Skin of body (tissue), 2 donors: Measurements from ENCODE around the gene CNOT6L. TPM values are rescaled to one million over a fixed set of nuclear protein-coding genes. Genes with fewer than 3 reads are reported as not detected.
"Not testable (repeated sequence)": the region's sequence is repeated elsewhere in the genome, so short reads cannot be mapped to it uniquely, and the experiment has no call there.

Source experiments
- DNase-seq: peaks from one replicate; lab custom pipeline; 2025; lab: John Stamatoyannopoulos, UW
- total RNA-seq: library from RNA; depleted of rRNA; stranded (reverse); fragments of >200 nt; gene quantifications from one replicate; pipeline ENCODE4 v1.2.3, GENCODE V29; 2014

CNOT6L gene
- 39.3 TPM for total RNA-seq

- peak; percentile 28 for DNase-seq
Observed at GRCh38 chr4:77818602-77819403, at the start of gene CNOT6L. TSS of gene CNOT6L (minus strand) at chr4:77819368. CDS start at chr4:77819308, 60 bp downstream.

GRCh38 chr4:77865259-77865658, 46.1 kb upstream of the CNOT6L start:
- DNase-seq: no peak

GRCh38 chr4:77863341-77863740, 44.2 kb upstream of the CNOT6L start:
- DNase-seq: not testable (repeated sequence)

- peak; percentile 94 for DNase-seq
Observed at GRCh38 chr4:77862478-77863216, 43.5 kb upstream of the CNOT6L start, which contains the start of gene MRPL1. TSS of gene MRPL1 (plus strand) at chr4:77862830. CDS start at chr4:77862849, 19 bp downstream.

GRCh38 chr4:77861495-77861894, 42.3 kb upstream of the CNOT6L start:
- DNase-seq: no peak

- DNase-seq: no peak
Observed at GRCh38 chr4:77859256-77859655, 40.1 kb upstream of the CNOT6L start.

- DNase-seq: no peak
Observed at GRCh38 chr4:77856152-77856551, 37.0 kb upstream of the CNOT6L start.

- no peak for DNase-seq
Observed at GRCh38 chr4:77854431-77855111, 35.4 kb upstream of the CNOT6L start.

- no peak for DNase-seq
Observed at GRCh38 chr4:77852892-77853495, 33.8 kb upstream of the CNOT6L start.

- DNase-seq: no peak
Observed at GRCh38 chr4:77849278-77849965, 30.3 kb upstream of the CNOT6L start.

GRCh38 chr4:77848508-77848907, 29.3 kb upstream of the CNOT6L start:
- no peak for DNase-seq

- DNase-seq: no peak
Observed at GRCh38 chr4:77845929-77846328, 26.8 kb upstream of the CNOT6L start.

GRCh38 chr4:77845400-77845799, 26.2 kb upstream of the CNOT6L start:
- no peak for DNase-seq

GRCh38 chr4:77844363-77844762, 25.2 kb upstream of the CNOT6L start:
- no peak for DNase-seq

- no peak for DNase-seq
Observed at GRCh38 chr4:77843628-77844027, 24.5 kb upstream of the CNOT6L start.

- no peak for DNase-seq
Observed at GRCh38 chr4:77834403-77834802, 15.2 kb upstream of the CNOT6L start.

- DNase-seq: no peak
Observed at GRCh38 chr4:77833126-77833724, 14.1 kb upstream of the CNOT6L start.

GRCh38 chr4:77827343-77827742, 8.2 kb upstream of the CNOT6L start:
- DNase-seq: no peak

- DNase-seq: no peak
Observed at GRCh38 chr4:77826275-77826674, 7.1 kb upstream of the CNOT6L start.

GRCh38 chr4:77821775-77822174, 2.6 kb upstream of the CNOT6L start:
- no peak for DNase-seq
